ENCODE results near the gene AKAP14. TPM values are rescaled to one million over a fixed set of nuclear protein-coding genes. Genes with fewer than 3 reads are reported as not detected.

The AKAP14 gene
- not detected in 2 replicates for total RNA-seq

GRCh38 chrX:119895843-119896326 lies at the start of gene AKAP14:
Gene AKAP14, plus strand, starts transcription at chrX:119895893. Its CDS starts 7,331 bp downstream, at chrX:119903224.

GRCh38 chrX:119852382-119853353 lies 43.0 kb upstream of the AKAP14 start, which contains the start of gene UPF3B:
Gene UPF3B, minus strand, starts transcription at chrX:119852963. Its CDS starts 35 bp downstream, at chrX:119852928.

DNA sequence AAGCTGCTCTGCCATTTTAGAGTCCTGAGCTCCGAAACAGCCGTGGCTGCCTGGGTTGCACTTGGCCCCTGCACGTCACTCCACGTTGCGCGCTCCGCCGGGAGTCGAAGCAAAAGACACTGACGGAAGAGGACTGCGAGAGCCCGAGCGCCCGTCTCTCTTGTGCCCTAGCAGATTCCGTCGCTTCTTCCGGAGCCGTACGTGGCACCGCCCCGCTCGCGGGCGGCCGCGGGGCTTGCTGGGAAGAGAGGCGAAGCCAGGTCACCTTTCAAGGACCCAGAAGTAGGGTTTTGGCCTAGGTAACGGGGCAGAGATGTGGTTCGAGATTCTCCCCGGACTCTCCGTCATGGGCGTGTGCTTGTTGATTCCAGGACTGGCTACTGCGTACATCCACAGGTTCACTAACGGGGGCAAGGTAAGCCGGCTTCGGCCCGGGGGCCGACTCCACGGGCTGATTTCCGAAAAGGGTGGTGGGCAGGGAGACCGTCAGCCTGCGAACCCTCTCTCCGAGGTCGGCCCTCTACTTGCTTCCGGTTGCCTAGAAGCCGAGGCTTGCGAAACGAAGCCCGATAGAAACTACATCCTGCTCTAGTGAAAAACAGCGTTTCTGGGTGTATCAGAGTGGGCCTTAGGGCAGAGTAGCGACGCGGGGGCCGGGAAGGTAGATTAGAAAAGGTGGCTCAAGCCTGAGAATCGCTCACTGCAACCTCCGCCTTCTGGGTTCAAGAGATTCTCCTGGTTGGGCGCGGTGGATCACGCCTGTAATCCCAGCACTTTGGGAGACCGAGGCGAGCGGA lies 23.9 kb upstream of the AKAP14 start, which contains the start of the genes NDUFA1 and RNF113A:
Gene NDUFA1 (plus strand): TSS at position 234 of the 797 bp plus-strand sequence. CDS start 80 bp downstream, at position 314.
Gene RNF113A (minus strand): TSS at position 135 of the 797 bp plus-strand sequence. CDS start 120 bp downstream, at position 15.

DNA sequence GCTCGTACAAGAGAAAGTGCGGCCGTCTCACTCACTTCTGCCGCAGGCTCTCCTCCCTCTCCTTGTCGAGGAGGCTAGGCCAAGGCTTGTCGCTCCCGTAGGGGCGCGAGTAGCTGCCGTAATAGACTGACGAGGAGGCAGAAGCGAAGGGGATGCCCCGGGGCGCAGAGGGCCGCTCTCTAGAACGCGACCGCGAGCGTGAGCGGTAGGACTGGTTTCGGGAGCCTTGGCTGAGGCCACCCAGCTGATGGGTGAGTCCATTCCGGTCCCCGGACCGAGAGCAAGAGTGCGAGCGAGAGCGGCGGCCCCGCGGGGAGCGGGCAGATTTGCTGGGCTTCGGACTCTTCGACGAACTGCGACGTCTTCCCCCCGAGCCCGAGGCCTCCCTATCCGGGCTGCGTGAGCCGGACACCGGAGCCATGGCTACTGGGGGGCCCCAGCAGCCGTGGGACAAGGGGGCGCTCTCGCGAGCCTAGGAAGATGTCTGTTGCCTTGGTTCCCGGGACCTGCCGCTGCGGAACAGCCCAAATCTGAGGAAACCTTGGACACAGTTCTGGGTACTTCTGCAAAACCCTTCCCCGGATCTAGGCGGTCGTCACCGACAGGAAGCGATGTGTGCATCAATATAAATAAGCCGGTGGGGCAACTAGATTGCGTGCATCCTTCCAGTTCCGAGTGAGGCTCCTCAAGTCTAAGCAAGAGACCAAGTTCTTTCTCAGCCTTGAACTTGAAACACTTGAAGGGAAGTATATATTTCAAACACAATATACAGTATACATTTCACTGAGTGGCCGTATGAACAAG lies 47.7 kb downstream of the AKAP14 start, which contains the start of gene NKAP:
Gene NKAP (minus strand): TSS at position 567 of the 804 bp plus-strand sequence. CDS start 146 bp downstream, at position 421.

Other genes with a start within 250 kb of the AKAP14 start
- gene SEPTIN6, start 202.7 kb upstream of the AKAP14 start, total RNA-seq: 25.2 and 26.6 TPM in 2 replicates
- 0.13 and 0.32 TPM in 2 replicates for gene SOWAHD, start 137.3 kb upstream of the AKAP14 start, total RNA-seq
- gene RPL39, start 104.3 kb upstream of the AKAP14 start, total RNA-seq: 1,978 and 2,317 TPM in 2 replicates
- gene UPF3B, start 42.9 kb upstream of the AKAP14 start, total RNA-seq: 1.8 TPM in 2 replicates
- 12.0 and 12.5 TPM in 2 replicates for gene RNF113A, start 24.2 kb upstream of the AKAP14 start, total RNA-seq
- gene NDUFA1, start 24.1 kb upstream of the AKAP14 start, total RNA-seq: 55.8 and 56.6 TPM in 2 replicates
- 5.2 and 5.4 TPM in 2 replicates for gene NKAP, start 47.9 kb downstream of the AKAP14 start, total RNA-seq
- gene RHOXF2B, start 181.8 kb downstream of the AKAP14 start, total RNA-seq: not detected in 2 replicates
- not detected in 2 replicates for gene RHOXF1, start 220.0 kb downstream of the AKAP14 start, total RNA-seq